ENCODE results near the gene CCSAP. TPM values are rescaled to one million over a fixed set of nuclear protein-coding genes. Genes with fewer than 3 reads are reported as not detected.
"Not testable (repeated sequence)": the region's sequence is repeated elsewhere in the genome, so short reads cannot be mapped to it uniquely, and the experiment has no call there.

CCSAP gene, protein sequence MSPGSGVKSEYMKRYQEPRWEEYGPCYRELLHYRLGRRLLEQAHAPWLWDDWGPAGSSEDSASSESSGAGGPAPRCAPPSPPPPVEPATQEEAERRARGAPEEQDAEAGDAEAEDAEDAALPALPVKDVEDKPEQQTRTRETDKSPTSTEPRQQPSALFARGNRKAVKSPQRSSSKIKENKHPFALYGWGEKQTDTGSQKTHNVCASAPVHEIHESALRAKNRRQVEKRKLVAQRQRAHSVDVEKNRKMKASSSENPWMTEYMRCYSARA
- 1 to 10 TPM in 1 of 3 donors, under 1 TPM in 2; 0.79 to 2.6 (median 0.98) TPM for polyA plus RNA-seq

GRCh38 chr1:229342656-229343569 is at the start of gene CCSAP:
CCSAP (minus strand) TSS chr1:229343047; CDS start chr1:229342465, 582 bp downstream.
- 0 to 1% (median 1%) methylated on average over 67 to 78 of the region's 83 CpGs for WGBS, 3 donors
- H3K27ac ChIP-seq (ENCODE audit: low read depth, low read length): no peak within 1 kb of the TSS

DNA sequence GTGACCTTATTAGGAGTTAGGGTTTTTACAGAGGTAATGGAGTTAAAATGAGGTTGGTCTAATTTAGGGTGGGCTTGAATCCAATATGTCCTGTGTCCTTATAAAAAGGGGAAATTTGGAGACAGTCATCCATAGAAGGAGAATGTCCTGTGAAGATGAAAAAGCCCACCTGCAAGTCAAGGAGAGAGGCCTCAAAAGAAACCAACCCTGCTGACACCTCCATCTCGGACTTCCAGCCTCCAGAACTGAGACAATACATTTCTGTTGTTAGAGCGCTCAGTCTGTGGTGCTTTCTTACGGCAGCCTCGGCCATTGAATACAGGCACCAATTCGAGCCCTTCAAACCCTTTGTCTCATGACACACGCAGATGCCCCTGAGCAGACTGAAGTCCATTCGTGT is 47.3 kb upstream of the CCSAP start:
- H3K27ac ChIP-seq (ENCODE audit: low read depth, low read length): no peak overlapping the region
- WGBS, 3 donors: 90 to 91% (median 90%) methylated on average over 7 of the region's 7 CpGs

DNA sequence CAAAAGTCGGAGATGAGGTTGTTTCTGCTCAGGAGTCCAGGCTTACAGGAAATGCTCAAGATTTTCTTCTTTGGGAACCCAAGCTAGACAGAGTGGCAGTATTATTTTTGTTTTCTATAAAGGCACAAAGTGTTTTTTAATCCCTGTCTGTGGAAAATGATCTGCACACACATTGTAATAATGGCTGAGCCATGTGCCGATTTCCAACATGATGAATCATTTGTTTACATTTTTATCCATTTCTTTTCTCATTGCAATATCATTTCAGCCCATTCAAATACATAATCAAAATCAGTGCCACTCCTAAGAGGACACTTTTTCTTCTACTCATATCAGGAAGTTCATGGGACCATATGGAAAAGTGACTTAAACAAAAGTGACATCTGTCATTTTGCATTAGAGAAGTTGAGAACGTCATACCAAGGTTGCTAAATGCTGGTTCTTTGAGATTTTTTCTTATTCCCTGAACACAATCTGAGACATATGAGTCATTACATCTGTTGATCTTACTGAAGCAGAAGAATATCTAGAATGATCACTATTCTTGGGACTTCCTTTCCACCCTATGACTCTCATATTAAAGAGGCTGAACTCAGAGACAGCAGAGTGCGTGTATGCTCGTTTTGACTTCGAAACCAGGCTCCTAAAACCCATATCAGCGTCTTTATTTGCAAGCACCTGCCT is 46.2 kb upstream of the CCSAP start:
- WGBS, 3 donors: 71 to 79% (median 71%) methylated on average over 7 of the region's 7 CpGs
- H3K27ac ChIP-seq (ENCODE audit: low read depth, low read length): no peak overlapping the region

GRCh38 chr1:229385853-229386456 is 43.1 kb upstream of the CCSAP start:
- 66 to 82% (median 72%) methylated on average over 8 of the region's 8 CpGs for WGBS, 3 donors

DNA sequence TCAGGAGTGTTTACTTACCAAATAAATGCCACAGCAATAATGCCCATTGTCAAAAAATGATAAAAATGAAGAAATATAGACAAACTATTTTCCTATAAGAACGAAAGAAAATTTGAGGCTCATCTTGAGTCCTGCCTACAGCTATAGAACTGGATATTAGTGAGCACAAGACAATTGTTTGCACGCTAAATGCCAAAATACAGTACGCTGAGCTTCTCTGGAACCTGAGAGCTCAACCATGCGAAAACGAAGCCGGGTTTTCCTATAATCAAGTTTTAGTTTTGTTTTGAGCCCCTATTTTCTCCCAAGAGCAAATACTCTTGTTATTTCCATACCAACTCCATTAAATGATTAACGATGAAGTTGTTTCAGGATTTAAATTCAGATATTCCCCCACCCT is 42.0 kb upstream of the CCSAP start:
- no peak overlapping the region for H3K27ac ChIP-seq (ENCODE audit: low read depth, low read length)
- 90 to 94% (median 91%) methylated on average over 7 of the region's 7 CpGs for WGBS, 3 donors

More at GRCh38 chr1:229385853-229386456, 43.1 kb upstream of the CCSAP start:
- H3K27ac ChIP-seq (ENCODE audit: low read depth, low read length): no peak overlapping the region

GRCh38 chr1:229383961-229384360 is 41.1 kb upstream of the CCSAP start:
- WGBS, 3 donors: 89 to 93% (median 91%) methylated on average over 5 of the region's 5 CpGs

DNA sequence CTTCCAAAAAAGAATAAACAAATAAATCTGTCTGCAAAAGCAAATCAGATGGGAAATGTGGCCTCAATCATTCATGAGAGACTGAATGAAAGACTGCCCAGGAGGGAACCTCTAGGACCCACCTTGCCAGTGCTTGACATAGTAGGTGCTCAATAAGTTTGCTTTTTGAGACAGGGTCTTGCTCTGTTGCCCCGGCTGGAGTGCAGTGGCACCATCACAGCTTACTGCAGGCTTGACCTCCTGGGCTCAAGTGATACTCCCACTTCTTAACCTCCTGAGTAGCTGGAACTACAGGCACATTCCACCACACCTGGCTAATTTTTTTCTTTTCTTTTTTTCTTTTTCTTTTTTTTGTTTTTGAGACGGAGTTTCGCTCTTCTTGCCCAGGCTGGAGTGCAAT is 40.3 kb upstream of the CCSAP start:
- 91 to 100% (median 92%) methylated on average over 3 of the region's 3 CpGs for WGBS, 3 donors
- no peak overlapping the region for H3K27ac ChIP-seq (ENCODE audit: low read depth, low read length)

More at GRCh38 chr1:229383961-229384360, 41.1 kb upstream of the CCSAP start:
- no peak overlapping the region for H3K27ac ChIP-seq (ENCODE audit: low read depth, low read length)

- WGBS, 3 donors: 73 to 77% (median 74%) methylated on average over 8 of the region's 8 CpGs
- H3K27ac ChIP-seq (ENCODE audit: low read depth, low read length): no peak overlapping the region
Observed at GRCh38 chr1:229381234-229381633, 38.4 kb upstream of the CCSAP start.

DNA sequence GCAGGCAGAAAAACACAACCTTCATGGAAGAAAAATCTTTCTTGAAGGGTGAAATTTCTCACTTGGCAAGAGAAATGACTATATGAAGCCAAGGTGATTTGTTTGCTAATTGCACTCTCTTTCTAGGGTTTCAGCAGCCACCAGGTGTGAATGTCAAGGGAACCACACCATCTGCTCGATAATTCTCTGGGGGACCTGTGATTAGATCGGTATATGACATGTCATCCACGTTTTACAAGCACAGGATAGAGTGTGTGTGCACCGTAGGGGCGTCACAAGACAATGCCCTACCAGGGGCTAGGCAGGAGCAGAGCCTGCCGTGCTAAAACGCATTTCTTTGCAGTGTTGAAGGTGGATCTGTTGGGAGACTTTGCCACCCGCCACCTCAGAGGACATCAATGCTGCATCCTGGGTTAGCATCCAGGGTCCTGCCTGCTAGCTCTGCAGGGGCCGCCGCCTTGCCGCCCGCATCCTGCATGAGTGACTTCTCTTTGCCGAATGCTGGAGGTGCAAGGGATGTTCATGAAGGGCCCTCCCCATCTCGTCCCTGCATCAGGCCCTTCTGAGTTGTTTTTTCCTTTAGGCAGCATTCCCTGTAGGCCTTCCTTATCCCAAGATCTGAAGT is 37.8 kb upstream of the CCSAP start:
- 65 to 74% (median 74%) methylated on average over 14 of the region's 14 CpGs for WGBS, 3 donors
- no peak overlapping the region for H3K27ac ChIP-seq (ENCODE audit: low read depth, low read length)

- H3K27ac ChIP-seq (ENCODE audit: low read depth, low read length): no peak overlapping the region
- WGBS, 3 donors: 48 to 64% (median 49%) methylated on average over 5 of the region's 5 CpGs
Observed at GRCh38 chr1:229379846-229380245, 37.0 kb upstream of the CCSAP start.

- no peak overlapping the region for H3K27ac ChIP-seq (ENCODE audit: low read depth, low read length)
- WGBS, 3 donors: 62 to 77% (median 63%) methylated on average over 7 of the region's 7 CpGs
Observed at GRCh38 chr1:229378586-229379367, 35.9 kb upstream of the CCSAP start.

GRCh38 chr1:229378035-229378434 is 35.2 kb upstream of the CCSAP start:
- H3K27ac ChIP-seq (ENCODE audit: low read depth, low read length): not testable (repeated sequence)
- 93 to 99% (median 94%) methylated on average over 6 of the region's 6 CpGs for WGBS, 3 donors

DNA sequence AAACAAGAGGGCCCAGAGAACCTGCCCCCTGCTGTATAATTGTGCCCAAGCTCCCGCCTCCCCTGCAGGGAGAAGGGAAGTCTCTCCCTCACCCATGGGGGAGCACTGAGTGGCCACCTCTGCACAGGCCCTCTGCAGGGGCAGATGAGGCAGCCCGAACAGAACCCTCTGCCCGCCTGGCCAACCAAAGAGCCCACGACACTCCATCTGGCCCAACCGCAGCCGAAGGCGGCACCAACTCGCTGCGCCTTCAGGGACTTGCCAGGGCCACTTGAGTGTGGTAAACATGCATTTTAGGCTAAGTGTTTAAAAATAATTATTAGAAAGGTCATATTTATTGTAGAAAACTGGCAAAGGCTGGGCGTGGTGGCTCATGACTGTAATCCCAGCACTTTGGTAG is 34.6 kb upstream of the CCSAP start:
- 93 to 94% (median 94%) methylated on average over 10 of the region's 10 CpGs for WGBS, 3 donors
- H3K27ac ChIP-seq (ENCODE audit: low read depth, low read length): no peak overlapping the region

DNA sequence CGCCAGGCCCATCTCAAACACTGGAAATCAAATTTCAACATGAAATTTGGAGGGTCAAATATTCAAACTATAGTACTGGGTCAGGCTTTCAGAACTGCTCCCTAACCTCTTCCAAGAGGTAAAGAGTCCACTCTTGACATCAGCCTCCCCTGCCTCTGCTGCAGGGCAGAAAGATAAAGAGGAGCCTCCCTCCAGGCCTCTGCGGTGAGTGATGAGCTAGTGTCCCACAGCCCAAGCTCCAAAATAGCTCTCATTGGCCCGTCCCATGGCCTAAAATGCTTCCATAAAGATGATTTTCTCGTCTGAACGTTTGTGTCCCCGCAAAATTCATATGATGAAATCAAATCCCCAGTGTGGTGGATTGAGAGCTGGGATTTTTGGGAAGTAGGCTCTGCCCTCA is 33.7 kb upstream of the CCSAP start:
- whole genome bisulfite sequencing, 3 donors: 87 to 95% (median 91%) methylated on average over 6 of the region's 6 CpGs
- H3K27ac ChIP-seq (ENCODE audit: low read depth, low read length): no peak overlapping the region

DNA sequence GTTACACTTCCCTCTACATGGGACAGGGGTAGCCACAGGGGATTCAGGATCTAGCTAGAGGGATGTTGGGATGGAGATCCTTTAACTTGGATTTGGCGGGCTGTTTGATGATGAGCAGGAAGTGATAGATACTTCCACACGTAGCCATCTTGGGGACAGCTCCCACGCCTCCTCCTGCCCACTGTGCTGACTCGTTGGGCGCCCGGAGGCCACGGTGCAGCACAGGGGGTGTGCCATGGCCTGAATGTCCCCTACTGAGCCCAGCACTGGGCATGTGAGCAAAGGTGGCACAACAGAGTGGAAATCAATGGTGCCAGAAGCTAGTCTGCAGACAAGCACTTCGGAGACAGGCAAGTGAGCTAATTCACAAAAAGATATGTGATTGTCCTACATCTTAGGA is 31.6 kb upstream of the CCSAP start:
- WGBS, 3 donors: 88 to 95% (median 91%) methylated on average over 8 of the region's 8 CpGs
- H3K27ac ChIP-seq (ENCODE audit: low read depth, low read length): no peak overlapping the region

GRCh38 chr1:229373395-229373794 is 30.5 kb upstream of the CCSAP start:
- no peak overlapping the region for H3K27ac ChIP-seq (ENCODE audit: low read depth, low read length)
- WGBS, 3 donors: 84 to 90% (median 85%) methylated on average over 6 of the region's 6 CpGs

DNA sequence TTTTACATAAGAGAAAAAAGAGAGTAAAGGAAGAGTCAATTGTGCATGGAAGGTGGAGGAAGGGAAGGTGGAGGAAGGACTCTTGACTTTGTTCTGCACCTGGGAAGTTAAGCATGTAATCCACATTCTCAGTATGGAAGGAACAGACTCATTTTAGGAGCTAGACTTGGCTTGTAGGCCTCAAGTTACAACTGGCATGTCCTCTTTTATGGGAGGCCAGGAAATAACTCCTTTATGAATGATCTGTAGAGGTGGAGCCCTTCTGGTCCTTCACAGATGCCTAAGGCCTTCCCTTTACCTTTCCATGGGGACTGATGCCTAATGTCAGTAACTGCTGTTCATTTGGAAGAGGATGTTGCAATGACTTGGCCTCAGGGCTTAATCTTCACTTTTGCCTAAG is 29.4 kb upstream of the CCSAP start:
- H3K27ac ChIP-seq (ENCODE audit: low read depth, low read length): no peak overlapping the region

Measured in adipose tissue (tissue), 3 donors.